Breast epithelium (tissue), 3 donors: ENCODE measurements around the gene PTPRG.

Experiments
- CTCF ChIP-seq, 3 donors: fragments of 450-650 bp; IDR thresholded peaks; one replicate each; pipeline ENCODE4 v1.5.1; 2016 to 2017; ENCODE audit warnings: antibody characterized with exemption in 3 of 3, mild to moderate bottlenecking in 3 of 3, moderate library complexity in 3 of 3
- POLR2A ChIP-seq: fragments of 450-650 bp; IDR thresholded peaks from one replicate; pipeline ENCODE4 v1.6.1; 2016; ENCODE audit warnings: antibody characterized with exemption, mild to moderate bottlenecking, moderate library complexity
- POLR2AphosphoS5 ChIP-seq, 3 donors: sonication (generic); formaldehyde crosslinking; IDR thresholded peaks; one replicate each; pipeline ENCODE4 v1.6.1; 2017; ENCODE audit warnings: antibody characterized with exemption in 3 of 3

- TF ChIP-seq POLR2A (no peak), CTCF (IDR thresholded peaks at IDR 0.05) (no peak), POLR2AphosphoS5 (IDR thresholded peaks at IDR 0.05) (no peak)
Observed at GRCh38 chr3:61718565-61718964, 157.2 kb downstream of the PTPRG start.
